ENCODE measurements around the gene UBE2J1. TPM values are rescaled to one million over a fixed set of nuclear protein-coding genes. Genes with fewer than 3 reads are reported as not detected.

UBE2J1 gene
- total and polyA plus RNA-seq, 3 experiments from 2014 or later = 27.1 to 36.0 (median 27.2) TPM

DNA sequence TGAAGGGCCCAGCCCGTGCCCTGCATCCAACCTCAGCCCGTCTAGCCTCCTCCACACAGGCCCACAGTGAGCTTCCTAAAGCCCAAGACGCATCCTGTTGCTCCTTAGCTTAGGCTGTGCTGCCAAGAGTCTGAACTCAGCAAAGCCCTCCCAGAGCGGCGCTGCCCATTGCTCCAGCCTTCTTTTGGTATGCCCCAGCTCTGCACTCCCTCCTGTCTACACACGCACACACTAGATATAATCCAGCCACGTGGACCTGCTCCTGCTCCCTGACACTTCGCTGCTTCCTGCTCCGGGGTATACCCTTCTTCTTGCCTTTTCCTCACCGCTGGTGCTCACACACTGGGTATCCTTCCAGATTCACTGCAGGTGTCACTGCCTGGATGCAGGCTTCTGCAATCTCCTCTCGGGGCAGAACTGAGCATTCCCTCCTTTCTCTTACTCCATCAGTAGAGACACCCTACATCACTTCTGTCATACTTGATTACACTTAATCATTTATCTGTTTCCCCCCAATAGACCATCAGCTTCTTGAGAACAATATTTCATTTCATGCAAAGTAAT is 61.2 kb downstream of the UBE2J1 start:
- peaks cover 0 to 2% (median 0%) of the 10 kb centered on the region in 3 donors for H3K4me1 Mint-ChIP-seq
- Histone ChIP-seq H3K36me3 (ENCODE audit: insufficient read depth, low read length) (no peaks in the 10 kb centered on the region), H3K27me3 (ENCODE audit: insufficient read depth, low read length, poor library complexity, severe bottlenecking) (no peaks in the 10 kb centered on the region), H3K27ac (ENCODE audit: low read depth, low read length) (no peak overlapping the region), H3K4me1 (ENCODE audit: insufficient read depth, low read length) (no peaks in the 10 kb centered on the region), H3K9me3 (ENCODE audit: low read length) (no peaks in the 10 kb centered on the region), H3K4me3 (ENCODE audit: low read length) (no peak overlapping the region)
- H3K36me3 Mint-ChIP-seq = no peaks in the 10 kb centered on the region
- no peaks in the 10 kb centered on the region for H3K27me3 Mint-ChIP-seq
- ChIA-PET CTCF (no interaction called here), POLR2A (no interaction called here)
- DNase-seq = no peak
- no peak overlapping the region for H3K4me3 Mint-ChIP-seq
- peak overlapping the region in 2 of 8 donors; percentile 7 to 35 for H3K27ac Mint-ChIP-seq
- no peaks in the 10 kb centered on the region for H3K9me3 Mint-ChIP-seq

DNA sequence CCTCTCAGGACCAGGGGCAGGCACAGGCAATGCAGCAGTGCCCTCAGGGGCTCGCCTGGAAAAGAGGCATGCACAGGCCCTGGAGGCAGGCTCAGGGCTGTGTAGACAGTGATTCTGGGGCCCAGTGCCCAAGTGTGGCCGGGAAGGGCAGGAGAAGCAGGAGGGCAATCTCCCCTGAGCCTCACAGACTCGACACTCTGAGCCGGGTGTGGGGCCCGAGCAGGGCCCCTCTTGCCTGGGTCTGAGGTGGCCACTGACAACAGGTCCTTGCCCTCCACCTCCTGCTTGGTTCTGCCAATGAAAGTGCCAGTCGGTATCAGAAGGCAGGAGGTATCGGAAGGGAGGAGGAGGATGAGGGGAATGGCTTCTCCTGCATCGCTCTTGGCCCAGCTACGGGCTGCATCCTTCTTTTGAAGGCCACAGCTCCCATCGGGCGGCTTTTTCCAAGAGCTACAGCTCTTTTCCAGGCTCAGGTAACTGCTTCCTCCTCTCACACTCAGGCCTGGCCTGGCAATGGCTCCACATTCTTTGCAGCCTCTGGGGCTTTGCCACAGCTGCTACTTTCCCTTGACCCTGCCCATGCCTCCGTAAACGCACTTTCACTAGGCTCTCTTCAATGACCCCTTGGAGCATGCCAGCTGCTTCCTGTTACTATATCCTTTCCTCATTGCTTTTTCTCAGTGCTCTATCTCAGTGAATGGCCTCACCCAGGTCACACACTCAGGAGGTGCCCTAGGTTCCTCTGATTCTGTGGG is 61.9 kb downstream of the UBE2J1 start:
- H3K4me1 Mint-ChIP-seq = no peaks in the 10 kb centered on the region
- ChIA-PET CTCF (no interaction called here), POLR2A (no interaction called here)
- H3K9me3 Mint-ChIP-seq = no peaks in the 10 kb centered on the region
- H3K36me3 ChIP-seq (ENCODE audit: insufficient read depth, low read length) = no peaks in the 10 kb centered on the region
- H3K9me3 ChIP-seq (ENCODE audit: low read length) = no peaks in the 10 kb centered on the region
- H3K27ac ChIP-seq (ENCODE audit: low read depth, low read length) = no peak overlapping the region
- H3K4me3 Mint-ChIP-seq = no peak overlapping the region
- H3K27me3 ChIP-seq (ENCODE audit: insufficient read depth, low read length, poor library complexity, severe bottlenecking) = no peaks in the 10 kb centered on the region
- H3K36me3 Mint-ChIP-seq = no peaks in the 10 kb centered on the region
- H3K4me3 ChIP-seq (ENCODE audit: low read length) = no peak overlapping the region
- DNase-seq = no peak
- no peaks in the 10 kb centered on the region for H3K27me3 Mint-ChIP-seq
- peak overlapping the region in 1 of 8 donors; percentile 35 for H3K27ac Mint-ChIP-seq
- no peaks in the 10 kb centered on the region for H3K4me1 ChIP-seq (ENCODE audit: insufficient read depth, low read length)

DNA sequence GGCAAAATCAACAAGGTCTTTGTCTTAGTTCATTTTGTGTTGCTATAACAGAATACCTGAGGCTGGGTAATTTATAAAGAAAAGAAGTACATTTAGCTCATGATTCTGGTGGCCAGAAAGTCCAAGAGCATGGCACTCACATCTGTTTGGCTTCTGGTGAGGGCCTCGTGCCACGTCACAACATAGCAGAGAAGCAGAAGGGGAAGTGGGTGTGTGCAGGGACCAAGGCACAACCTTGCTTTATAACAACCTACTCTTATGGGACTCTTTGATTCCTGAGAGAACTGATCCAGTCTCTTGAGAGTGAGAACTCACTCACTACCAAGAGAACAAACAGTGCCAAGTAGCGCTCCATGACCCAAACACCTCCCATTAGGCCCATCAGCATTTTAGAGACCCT is 62.8 kb downstream of the UBE2J1 start:
- CTCF ChIA-PET = no interaction called here
- POLR2A ChIA-PET = no interaction called here
- Histone ChIP-seq H3K27ac (ENCODE audit: low read depth, low read length) (no peak overlapping the region), H3K27me3 (ENCODE audit: insufficient read depth, low read length, poor library complexity, severe bottlenecking) (no peaks in the 10 kb centered on the region), H3K4me3 (ENCODE audit: low read length) (no peak overlapping the region), H3K9me3 (ENCODE audit: low read length) (no peaks in the 10 kb centered on the region), H3K36me3 (ENCODE audit: insufficient read depth, low read length) (no peaks in the 10 kb centered on the region), H3K4me1 (ENCODE audit: insufficient read depth, low read length) (no peaks in the 10 kb centered on the region)
- Mint-ChIP-seq H3K27ac (peak overlapping the region in 1 of 8 donors; percentile 17), H3K36me3 (no peaks in the 10 kb centered on the region), H3K4me3 (no peak overlapping the region), H3K9me3 (no peaks in the 10 kb centered on the region), H3K27me3 (no peaks in the 10 kb centered on the region), H3K4me1 (no peaks in the 10 kb centered on the region)
- no peak for DNase-seq

DNA sequence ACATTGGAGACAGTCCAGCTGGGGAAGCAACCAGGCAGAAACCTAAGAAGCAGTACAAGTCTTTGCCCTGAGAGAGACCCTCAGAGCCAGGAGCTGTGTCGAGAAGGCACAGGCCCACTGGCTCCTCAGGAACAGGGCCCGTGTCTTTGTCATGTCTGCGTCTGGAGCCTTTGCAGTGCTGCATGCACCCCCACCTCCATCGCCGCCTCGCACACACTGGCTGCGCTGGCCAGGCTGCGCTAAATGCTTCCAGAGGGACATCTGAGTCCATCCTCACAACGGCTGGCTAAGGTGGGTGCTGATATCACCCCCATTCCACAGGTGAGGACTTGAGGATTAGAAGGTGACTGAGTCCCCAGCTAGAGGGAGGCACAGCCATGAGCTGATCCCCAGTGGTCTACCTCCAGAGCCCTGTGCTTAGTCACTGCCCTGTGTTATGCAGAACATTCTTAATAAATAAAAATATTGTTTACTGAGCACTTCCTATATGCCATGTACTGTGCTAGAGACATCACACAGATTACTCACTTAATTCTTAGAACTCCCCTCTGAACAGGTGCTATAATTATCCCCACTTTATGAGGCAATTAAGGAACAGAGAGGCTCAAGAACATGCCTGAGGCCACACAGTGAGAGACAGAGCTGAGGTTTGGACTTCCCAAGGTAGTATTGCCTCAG is 65.0 kb downstream of the UBE2J1 start:
- ChIA-PET CTCF (interaction anchor here (1.8 kb wide), 1 partner anchor 10 kb away, joined by 4 read pairs; no protein-coding TSS in a partner anchor), POLR2A (no interaction called here)
- H3K9me3 ChIP-seq (ENCODE audit: low read length) = no peaks in the 10 kb centered on the region
- peak overlapping the region in 1 of 8 donors; percentile 21 for H3K27ac Mint-ChIP-seq
- H3K36me3 Mint-ChIP-seq = no peaks in the 10 kb centered on the region
- H3K27me3 ChIP-seq (ENCODE audit: insufficient read depth, low read length, poor library complexity, severe bottlenecking) = no peaks in the 10 kb centered on the region
- H3K9me3 Mint-ChIP-seq = no peaks in the 10 kb centered on the region
- H3K4me1 Mint-ChIP-seq = no peaks in the 10 kb centered on the region
- H3K27ac ChIP-seq (ENCODE audit: low read depth, low read length) = no peak overlapping the region
- H3K4me3 Mint-ChIP-seq = no peak overlapping the region
- H3K36me3 ChIP-seq (ENCODE audit: insufficient read depth, low read length) = no peaks in the 10 kb centered on the region
- DNase-seq = no peak
- H3K27me3 Mint-ChIP-seq = no peaks in the 10 kb centered on the region
- no peak overlapping the region for H3K4me3 ChIP-seq (ENCODE audit: low read length)
- H3K4me1 ChIP-seq (ENCODE audit: insufficient read depth, low read length) = no peaks in the 10 kb centered on the region

DNA sequence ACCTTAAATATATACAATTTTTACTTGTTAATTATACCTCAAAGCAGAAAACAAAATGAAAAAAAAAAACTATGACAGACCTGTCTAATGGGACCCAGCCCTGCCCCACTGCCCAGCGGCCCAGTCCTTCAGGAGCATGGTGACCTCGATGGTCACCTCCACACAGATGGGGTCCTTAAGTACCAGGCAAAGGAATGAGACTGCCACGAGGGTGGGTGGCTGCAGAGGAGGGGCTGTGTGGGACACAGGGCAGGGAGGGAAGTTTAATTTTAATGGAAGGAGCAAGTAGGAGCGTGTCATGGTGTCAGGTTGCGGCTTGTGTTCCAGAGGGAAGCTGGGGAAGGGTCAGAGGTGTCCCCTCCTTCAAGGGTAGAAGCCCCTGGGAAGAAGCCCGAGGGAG is 66.0 kb downstream of the UBE2J1 start:
- Histone ChIP-seq H3K27ac (ENCODE audit: low read depth, low read length) (no peak overlapping the region), H3K27me3 (ENCODE audit: insufficient read depth, low read length, poor library complexity, severe bottlenecking) (no peaks in the 10 kb centered on the region), H3K4me3 (ENCODE audit: low read length) (no peak overlapping the region), H3K36me3 (ENCODE audit: insufficient read depth, low read length) (no peaks in the 10 kb centered on the region), H3K9me3 (ENCODE audit: low read length) (no peaks in the 10 kb centered on the region), H3K4me1 (ENCODE audit: insufficient read depth, low read length) (no peaks in the 10 kb centered on the region)
- POLR2A ChIA-PET = no interaction called here
- Mint-ChIP-seq H3K4me1 (peaks cover 0 to 4% (median 3%) of the 10 kb centered on the region in 3 donors), H3K4me3 (no peak overlapping the region), H3K36me3 (no peaks in the 10 kb centered on the region), H3K9me3 (no peaks in the 10 kb centered on the region), H3K27me3 (no peaks in the 10 kb centered on the region), H3K27ac (no peak overlapping the region)
- CTCF ChIA-PET = no interaction called here
- no peak for DNase-seq

DNA sequence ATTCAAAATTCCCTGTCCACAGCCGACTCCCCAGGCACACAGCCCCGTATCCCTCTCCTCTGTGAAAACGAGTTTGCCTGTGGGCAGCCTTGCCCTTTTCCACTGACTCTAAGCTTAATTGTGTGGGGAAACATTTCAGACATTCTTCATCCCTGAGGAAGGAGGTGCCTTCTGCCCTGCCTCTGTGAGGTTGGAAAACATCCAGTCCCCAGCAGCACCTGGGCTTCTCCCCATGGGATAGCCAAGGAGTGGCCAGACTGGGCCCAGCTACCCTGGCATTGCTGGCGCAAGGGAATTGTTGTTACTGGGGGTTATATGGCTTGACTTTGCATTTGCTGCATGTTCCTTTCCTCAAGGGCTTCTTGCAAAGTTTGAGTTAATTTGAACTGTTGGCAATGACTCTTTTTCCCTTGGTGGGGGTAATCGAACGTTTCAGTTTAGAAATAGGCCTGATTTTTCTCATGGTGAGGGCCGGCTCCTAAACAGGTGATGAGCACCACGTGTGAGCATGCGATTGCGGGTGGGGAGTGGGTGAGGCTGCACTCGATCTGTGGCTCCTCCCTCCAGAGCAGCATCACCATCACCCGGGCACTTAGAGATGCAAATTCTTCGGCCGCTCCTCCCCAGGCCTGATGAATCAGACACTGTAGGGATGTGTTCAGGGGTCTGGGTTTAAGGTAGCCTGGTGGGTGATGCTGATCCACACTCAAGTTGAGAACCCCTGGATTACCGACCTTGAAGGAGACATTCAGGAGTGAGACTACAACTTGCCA is 67.4 kb downstream of the UBE2J1 start:
- H3K36me3 Mint-ChIP-seq = no peaks in the 10 kb centered on the region
- ChIA-PET CTCF (no interaction called here), POLR2A (no interaction called here)
- H3K9me3 ChIP-seq (ENCODE audit: low read length) = no peaks in the 10 kb centered on the region
- DNase-seq = no peak
- no peak overlapping the region for H3K4me3 ChIP-seq (ENCODE audit: low read length)
- H3K27me3 Mint-ChIP-seq = no peaks in the 10 kb centered on the region
- no peak overlapping the region for H3K27ac ChIP-seq (ENCODE audit: low read depth, low read length)
- peaks cover 0 to 4% (median 3%) of the 10 kb centered on the region in 3 donors for H3K4me1 Mint-ChIP-seq
- no peaks in the 10 kb centered on the region for H3K9me3 Mint-ChIP-seq
- H3K27me3 ChIP-seq (ENCODE audit: insufficient read depth, low read length, poor library complexity, severe bottlenecking) = no peaks in the 10 kb centered on the region
- no peaks in the 10 kb centered on the region for H3K36me3 ChIP-seq (ENCODE audit: insufficient read depth, low read length)
- no peaks in the 10 kb centered on the region for H3K4me1 ChIP-seq (ENCODE audit: insufficient read depth, low read length)
- no peak overlapping the region for H3K27ac Mint-ChIP-seq
- no peak overlapping the region for H3K4me3 Mint-ChIP-seq

DNA sequence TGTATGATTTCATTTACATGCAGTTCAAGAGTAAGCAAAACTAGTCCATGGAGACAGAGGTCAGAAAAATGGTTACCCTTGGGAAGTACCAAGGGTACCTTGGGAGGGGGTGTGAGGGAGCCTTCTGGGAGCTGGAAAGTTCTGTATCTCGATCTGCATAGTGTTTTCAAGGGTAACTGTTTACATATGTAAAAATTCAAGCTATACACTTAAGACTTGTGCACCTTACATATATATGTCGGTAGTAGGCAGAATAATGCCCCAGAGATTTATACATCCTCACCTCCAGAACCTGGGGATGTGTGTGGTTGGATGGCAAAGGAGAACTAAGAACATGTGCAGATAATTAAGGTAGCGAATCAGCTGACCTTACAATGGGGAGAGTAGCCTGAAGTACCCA is 68.4 kb downstream of the UBE2J1 start:
- Mint-ChIP-seq H3K9me3 (no peaks in the 10 kb centered on the region), H3K4me1 (peaks cover 0 to 4% (median 3%) of the 10 kb centered on the region in 3 donors), H3K4me3 (no peak overlapping the region), H3K36me3 (no peaks in the 10 kb centered on the region), H3K27ac (no peak overlapping the region), H3K27me3 (no peaks in the 10 kb centered on the region)
- ChIA-PET POLR2A (no interaction called here), CTCF (interaction anchor here (1.7 kb wide), 1 partner anchor 14 kb away, joined by 6 read pairs; no protein-coding TSS in a partner anchor)
- Histone ChIP-seq H3K9me3 (ENCODE audit: low read length) (no peaks in the 10 kb centered on the region), H3K27me3 (ENCODE audit: insufficient read depth, low read length, poor library complexity, severe bottlenecking) (no peaks in the 10 kb centered on the region), H3K4me3 (ENCODE audit: low read length) (no peak overlapping the region), H3K4me1 (ENCODE audit: insufficient read depth, low read length) (no peaks in the 10 kb centered on the region), H3K36me3 (ENCODE audit: insufficient read depth, low read length) (no peaks in the 10 kb centered on the region), H3K27ac (ENCODE audit: low read depth, low read length) (no peak overlapping the region)
- DNase-seq = no peak

DNA sequence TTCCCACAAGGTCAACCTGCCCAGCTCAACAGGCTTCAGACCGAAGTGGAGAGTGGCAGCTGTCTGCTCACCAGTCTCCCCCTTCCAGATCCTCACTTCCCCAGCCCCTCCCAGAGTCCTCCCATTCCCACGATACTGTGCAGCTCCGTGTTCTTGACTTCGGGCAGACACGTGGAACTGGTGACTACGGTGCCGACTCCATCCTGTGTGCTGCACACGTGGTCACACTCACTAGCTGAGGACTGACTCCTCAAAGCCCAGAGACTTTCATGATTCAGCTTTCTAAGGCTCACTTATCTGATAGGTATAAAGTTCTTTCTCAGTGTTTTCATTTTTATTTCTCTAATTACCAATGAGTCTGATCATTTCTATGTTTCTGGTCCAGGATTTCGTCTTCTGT is 69.8 kb downstream of the UBE2J1 start:
- Mint-ChIP-seq H3K9me3 (no peaks in the 10 kb centered on the region), H3K4me1 (peaks cover 0 to 4% (median 3%) of the 10 kb centered on the region in 3 donors), H3K27ac (no peak overlapping the region), H3K27me3 (peaks cover 0 to 1% of the 10 kb centered on the region in 2 donors), H3K4me3 (no peak overlapping the region), H3K36me3 (no peaks in the 10 kb centered on the region)
- H3K4me3 ChIP-seq (ENCODE audit: low read length) = no peak overlapping the region
- DNase-seq = no peak
- no peaks in the 10 kb centered on the region for H3K9me3 ChIP-seq (ENCODE audit: low read length)
- POLR2A ChIA-PET = no interaction called here
- H3K36me3 ChIP-seq (ENCODE audit: insufficient read depth, low read length) = no peaks in the 10 kb centered on the region
- CTCF ChIA-PET = interaction anchor here (1.1 to 1.7 kb wide), 2 partner anchors 16 to 22 kb away, joined by 3 to 6 read pairs; no protein-coding TSS in a partner anchor
- no peaks in the 10 kb centered on the region for H3K27me3 ChIP-seq (ENCODE audit: insufficient read depth, low read length, poor library complexity, severe bottlenecking)
- H3K4me1 ChIP-seq (ENCODE audit: insufficient read depth, low read length) = no peaks in the 10 kb centered on the region
- H3K27ac ChIP-seq (ENCODE audit: low read depth, low read length) = no peak overlapping the region

All from CD8-positive, alpha-beta memory T cell (primary cell).